ENCODE results near the gene PITPNM1.

The PITPNM1 gene

DNA sequence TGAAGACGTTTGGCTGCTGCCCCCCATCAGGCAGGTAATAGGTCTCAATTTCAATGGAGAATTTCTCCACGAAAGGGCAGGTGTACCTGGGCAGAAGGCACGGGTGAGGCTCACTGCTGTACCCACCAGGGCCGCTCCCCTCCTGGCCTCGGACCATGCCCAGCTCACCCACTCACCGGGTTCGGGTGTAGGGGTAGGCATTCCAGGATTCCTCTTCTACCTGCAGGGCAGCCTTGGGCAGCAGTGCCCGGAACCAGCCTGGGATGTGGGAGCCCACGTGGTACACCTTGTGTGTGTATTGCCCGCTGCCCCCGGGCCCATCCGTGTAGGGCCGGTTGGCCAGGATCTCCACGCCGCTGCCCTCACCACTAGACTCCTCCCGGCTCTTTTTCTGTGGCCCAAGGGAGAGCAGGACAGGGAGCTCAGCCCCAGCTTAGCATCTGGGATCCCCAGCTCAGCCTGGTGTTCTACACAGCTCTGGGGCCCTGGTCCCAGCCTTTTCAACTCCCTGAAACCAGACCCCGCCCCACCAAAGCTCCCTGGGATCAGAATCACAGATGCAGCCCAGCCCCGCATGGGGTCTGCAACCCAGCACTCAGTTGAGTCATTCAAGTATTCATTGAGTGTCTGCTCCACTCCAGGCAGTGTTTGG, 2.7 kb downstream of the PITPNM1 start:
- no peak for DNase-seq

DNA sequence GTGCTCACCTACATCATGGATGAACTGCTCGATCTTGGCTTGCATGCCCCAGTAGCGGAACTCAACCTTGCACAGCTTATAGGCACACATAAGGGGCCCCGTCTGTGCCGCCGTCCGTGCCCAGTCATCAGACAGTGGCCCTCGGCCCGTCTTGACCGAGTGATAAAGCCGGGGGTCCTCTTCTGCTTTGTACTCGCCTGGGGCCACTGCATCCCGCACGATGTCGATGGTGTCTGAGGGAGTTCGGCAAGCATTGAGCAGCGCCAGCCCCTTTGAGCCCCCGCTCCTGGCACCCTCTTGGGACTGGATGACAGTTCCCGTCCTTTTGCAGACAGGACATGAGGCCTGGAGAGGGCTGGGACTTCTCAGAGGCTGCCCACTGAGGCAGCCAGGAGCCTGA, 3.3 kb downstream of the PITPNM1 start:
- no peak for DNase-seq

DNA sequence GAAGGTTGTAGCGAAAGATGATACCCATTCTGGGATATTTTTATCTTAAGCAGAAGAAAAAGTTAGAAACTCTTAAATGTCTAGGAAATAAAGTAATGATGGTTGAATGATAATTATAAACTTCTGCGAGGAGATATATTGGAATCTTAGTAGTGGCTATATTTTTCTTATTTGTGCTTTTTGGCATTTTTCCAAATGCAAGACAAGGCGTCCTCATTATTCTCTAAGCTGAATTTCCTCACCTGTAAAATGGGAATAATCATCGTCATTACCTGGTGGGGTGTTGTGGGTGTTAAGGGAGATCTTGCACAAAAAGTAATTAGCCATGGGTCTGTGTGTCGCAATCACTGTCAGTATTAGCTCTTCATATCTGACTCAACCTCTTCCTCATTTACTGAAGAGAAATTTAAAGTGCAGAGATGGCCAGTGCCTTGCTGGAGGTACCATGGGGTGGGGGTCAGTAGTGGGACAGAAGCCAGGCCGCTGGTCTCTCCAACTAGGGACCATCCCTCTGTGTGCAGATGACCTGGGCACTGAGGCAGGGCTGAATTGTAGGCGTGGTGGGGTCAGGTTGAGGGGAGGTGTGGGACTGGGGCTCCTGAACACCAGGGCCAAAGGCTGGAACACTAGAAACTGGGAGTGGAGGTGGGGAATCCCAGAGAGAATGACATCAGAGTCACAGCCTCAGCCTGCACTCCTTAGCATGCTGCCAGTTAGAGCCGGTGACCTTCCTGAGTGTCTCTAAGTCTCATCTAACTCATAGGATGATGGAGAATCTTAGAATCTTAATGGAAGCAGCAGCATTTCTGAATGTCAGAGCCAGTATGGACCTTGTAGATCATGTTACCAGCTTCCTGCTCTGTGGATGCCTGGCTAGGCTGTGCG, 4.1 kb downstream of the PITPNM1 start:
- no peak for DNase-seq

DNA sequence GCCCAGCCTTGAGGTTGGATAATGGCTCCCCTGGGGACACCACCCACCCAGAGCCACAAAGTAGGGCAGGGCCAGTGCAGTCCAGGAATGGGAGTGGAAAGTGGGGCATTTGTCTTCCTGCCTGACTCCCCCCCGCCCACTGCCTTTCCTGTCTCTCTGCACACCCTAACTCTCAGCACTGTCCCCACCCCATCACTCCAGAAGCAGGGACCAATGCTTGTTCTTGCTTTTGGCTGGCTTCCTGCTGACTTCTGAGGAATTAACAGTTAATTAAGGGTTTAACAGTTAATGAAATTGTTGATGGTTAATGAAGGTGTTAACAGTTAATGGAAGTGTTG, 4.7 kb downstream of the PITPNM1 start:
- DNase-seq = no peak

DNA sequence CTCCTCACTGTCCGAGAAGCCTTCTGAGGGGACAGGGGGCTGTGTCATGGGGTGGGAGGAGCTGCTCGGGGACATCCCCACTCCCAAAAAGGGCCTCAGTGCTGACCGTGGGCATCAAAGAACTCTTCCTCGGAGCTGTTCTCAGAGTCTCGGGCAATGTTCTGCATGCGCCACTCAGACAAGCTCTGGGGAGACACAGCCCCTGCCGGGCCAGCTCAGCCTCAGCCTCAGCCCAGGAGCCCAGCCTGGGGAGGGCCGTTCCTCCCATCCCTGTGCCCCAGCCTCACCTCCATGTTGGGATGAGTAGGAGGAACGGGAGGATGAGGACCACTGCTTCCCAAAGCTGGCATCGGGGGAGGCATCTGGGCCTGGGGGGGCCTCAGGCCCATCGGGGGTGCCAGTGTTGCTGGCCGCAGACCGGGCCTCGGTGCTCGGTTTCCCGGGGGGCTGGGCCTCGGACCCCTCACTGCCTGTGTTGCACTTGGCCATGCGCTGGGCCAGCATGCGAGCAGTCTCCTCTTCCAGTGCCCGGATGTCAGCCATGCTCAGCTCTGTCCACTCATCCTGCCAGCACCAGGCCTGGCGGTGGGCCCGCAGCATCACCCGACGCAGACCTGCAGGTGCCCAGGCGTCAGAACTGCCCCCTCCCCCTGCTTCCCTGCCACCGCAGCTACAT, 5.2 kb downstream of the PITPNM1 start:
- no peak for DNase-seq

DNA sequence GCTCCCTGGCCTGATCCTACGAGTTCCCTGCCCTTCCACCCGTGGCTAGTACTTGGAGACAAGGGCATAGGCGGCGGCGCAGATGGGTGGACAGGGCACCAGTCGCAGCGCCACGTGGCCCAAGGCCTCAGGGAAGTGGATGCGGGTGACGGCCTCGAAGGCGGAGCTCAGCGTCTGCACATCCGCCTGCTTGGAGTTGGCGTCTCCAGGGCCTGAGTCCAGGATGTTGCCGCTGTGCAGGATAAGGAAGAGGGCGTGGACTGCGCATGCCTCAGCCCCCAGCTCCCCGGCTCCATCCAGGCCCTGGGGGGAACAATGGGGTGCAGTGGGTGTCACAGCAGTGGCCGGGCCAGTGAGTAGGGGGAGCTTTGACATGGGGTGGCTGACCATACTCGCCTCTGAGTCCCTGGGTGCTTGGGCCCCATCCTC, 6.6 kb downstream of the PITPNM1 start:
- DNase-seq = no peak

DNA sequence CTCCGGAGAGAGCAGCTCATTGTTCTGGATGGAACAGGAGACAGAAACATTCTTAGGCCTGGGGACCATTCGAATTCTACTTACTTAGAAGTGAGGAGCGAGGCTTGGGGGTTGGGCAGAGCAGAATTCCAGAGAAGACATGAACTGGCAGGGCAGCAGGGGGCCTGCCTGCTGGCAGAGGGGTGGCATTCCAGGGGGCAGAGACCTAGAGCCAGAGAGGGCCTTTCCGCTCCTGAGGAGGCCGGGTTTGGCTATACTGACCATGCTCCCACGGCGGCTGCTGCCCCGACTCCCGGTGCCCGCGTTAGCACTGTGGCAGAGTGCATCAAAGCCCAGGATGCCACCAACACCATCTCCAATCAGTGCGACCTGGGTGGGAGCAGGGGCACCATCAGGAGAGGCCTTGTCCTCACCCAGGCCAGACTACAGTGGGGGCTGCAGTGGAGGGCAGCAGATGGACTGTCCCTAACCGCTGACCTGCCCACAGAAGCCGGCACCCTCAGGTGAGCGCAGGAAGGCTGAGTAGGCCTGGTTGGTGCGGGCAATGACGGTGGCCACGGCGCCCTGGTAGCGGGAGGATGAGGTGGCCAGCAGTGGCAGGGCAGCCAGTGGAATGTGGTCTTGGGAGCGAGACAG, 7.4 kb downstream of the PITPNM1 start:
- no peak for DNase-seq

DNA sequence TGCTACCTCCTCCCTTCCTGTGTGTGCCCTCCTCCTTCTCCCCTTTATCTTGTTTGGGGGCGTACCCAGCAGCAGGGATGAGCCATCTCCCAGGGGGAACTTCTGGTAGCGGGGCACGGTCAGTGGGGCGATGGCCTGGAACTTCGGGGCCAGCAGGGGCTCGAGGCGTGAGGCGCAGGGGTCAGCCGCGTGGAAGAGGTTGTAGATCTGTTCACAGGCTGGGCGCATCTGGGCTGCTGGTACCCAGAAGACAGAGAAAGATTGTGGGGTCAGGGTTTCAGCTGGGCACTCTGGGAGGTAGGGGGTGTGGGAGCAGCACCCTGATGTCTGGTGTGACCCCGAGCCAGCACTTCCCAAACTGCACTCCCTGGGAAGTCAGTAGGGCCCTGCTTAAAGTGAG, 9.1 kb downstream of the PITPNM1 start:
- DNase-seq = no peak

DNA sequence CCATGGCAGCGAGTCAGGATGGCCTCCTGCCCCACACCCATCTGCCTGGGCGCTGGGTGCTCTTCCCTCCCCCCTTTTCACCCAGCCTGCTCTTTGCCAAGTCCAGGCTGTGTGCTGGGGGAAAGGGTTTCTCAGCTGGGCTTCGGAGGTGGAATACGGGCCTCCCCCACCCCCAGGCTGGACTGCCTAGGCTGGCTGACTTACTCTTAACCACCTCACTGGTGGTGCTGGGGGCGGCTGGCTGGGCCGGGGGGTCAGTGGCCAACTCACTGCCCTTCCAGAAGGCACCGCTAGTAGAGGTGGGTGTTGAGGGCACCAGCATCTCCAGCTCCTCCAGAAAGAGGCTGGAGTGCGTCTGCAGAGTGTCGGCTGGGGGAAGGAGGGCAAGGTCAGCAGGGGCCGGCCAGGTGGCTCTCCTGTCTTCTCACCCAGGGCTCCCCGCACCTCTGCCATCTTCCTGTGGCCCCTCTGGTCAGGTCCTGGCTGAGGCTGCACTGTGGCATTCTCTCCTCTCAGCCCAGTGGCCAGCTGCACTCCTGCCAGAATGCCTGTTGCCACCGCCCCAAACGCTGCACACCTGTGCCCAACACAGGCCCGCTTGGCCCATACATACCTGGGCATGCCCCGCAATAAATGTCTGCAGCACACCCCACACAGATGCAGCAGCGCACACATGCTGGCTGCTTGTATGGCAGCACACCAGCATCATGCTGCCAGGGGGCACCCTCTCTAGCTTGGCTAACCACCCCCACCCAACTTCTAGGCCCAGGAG, 9.7 kb downstream of the PITPNM1 start:
- DNase-seq = no peak

DNA sequence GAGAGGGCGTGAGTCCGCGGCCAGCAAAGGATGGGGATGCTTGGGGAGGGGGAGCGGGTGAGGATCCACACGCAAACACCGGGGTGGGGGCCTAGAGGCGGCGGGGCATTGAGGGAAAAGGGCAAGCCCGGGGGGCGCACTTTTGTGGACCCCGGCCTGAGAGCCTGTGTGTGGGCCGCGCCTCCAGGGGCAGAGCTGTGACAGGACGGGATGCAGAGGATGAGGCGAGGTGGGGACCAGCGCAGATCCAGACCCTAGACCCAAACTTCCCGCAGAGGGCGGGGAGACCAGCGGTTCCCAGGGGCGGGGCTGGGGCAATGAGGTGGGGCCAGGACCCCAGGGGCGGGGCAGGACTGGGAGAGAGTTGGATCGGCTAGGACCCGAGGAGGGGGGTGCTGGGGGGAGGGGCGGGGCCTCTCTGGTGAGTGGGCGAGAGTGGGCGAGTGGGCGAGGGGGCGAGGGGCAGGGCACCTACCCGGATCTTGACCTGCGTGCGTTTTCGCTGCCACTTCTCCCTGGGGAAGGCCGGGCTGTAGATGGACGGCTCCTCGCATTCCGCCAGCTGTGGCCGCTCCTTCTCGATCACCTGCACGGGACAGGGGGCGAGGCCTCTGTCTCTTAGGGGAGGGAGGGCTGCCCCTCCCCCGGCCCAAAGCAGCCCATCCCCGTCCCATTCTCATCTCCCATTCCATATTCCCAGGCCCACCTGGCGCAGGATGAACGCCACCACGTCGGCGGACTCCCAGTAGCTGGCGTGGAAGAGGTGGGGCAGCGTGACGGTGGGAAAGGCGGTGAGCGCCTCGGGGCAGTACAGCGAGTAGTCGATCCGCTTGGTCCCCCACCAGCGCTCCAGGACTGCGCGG, 10.6 kb downstream of the PITPNM1 start:
- no peak for DNase-seq

DNA sequence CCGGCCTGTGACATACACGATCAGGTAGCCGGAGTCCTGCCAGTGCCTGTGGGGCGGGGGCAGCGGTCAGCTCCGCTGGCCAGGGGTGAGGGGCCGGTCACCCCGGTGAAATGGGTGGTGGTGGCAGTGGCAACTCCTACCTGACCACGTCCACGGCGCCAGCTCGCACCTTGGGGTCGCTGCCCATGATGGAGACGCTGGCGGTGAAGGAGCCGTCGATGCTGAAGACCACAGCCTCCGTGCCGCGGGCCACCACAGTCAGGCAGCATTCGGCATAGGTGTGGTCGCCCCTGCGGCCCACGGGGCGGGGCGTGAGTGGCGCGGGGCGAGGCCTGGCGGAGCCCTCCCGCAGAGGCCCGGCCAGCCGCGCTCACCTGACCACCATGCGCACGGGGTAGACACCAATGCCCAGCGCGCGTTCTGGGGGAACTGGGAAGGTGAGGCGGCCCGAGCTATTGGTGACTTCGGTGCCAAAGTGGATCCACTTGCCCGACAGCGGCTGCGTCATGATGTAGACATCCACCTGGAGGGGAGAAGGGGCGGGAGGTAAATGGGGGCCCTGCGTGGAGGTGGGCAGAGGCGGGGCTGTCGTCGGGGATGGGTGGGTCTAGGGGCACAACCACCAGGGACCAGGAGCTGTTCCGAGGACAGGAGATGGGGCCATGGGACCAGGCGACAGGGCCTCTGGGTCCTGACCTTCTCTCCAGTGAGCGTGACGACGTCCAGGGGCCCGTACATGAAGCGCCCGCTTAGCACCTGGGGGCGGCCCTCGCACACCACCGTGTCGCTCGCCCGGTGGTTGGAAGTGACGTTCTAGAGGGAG, 11.4 kb downstream of the PITPNM1 start:
- no peak for DNase-seq

DNA sequence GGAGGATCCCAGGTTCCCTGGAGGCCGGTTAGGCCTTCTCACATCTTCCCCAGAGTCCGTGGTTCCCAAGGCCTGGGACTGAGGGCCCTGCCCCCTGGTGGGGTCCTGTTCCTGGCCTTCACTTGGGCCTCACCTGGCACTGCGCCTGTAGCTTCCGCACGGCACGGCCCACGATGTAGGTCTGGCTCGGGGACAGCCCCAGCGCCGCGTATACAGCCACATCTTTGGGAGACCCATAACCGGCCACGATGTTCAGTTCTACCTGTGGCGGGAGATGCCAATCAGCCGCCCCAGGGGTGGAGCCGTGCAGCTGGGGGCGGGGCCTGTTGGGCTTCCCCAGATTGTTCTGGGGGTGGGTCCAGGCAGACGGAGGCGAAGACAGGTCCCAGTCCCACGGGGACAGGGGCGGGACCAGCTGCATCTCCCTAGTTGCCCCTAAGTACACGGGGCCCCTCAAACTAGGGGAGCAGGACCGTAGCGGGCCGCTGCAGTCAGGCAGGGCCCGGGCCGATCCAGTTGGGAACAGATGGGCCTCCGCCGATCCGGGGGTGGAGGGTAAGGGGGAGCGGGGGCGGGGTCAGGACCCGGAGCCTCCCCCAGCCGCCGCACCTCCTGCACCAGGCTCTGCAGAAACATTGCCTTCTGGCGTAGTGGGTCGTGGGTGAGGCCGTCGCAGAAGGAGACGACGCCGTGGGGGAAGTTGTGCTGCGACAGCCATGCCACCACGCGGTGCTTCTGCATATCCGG, 12.2 kb downstream of the PITPNM1 start:
- DNase-seq = no peak

DNA sequence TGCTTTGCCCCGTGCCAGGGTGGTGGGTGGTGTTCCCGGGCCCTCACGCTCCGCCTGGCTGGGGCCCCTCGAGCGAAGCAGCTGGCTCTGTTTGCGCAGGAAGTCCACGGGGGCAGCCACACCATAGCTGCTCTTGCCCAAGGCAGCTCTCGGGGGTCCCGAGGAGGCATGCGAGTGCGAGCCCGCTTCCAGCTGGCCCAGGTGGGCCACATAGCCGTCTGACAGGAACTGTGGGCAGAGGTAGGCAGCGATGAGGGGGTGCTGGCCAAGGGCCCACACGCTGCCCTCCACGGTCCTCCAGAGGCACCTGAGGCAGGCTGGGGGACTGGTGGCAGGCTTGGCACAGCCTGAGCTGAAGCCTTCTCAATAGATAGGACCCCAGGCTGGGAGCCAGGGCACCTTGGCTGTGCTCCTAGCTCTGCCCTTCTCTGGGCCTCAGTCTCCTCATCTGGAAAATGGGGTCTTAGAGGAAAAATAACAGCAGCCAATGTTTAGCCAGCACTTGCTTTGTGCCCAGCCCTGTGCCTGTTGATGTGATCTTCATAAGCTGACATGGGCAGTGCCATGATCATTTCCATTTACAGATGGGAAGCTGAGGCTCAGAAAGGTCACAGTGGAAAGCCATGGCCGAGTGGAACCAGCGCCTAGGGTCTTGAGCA, 13.0 kb downstream of the PITPNM1 start:
- DNase-seq = no peak

DNA sequence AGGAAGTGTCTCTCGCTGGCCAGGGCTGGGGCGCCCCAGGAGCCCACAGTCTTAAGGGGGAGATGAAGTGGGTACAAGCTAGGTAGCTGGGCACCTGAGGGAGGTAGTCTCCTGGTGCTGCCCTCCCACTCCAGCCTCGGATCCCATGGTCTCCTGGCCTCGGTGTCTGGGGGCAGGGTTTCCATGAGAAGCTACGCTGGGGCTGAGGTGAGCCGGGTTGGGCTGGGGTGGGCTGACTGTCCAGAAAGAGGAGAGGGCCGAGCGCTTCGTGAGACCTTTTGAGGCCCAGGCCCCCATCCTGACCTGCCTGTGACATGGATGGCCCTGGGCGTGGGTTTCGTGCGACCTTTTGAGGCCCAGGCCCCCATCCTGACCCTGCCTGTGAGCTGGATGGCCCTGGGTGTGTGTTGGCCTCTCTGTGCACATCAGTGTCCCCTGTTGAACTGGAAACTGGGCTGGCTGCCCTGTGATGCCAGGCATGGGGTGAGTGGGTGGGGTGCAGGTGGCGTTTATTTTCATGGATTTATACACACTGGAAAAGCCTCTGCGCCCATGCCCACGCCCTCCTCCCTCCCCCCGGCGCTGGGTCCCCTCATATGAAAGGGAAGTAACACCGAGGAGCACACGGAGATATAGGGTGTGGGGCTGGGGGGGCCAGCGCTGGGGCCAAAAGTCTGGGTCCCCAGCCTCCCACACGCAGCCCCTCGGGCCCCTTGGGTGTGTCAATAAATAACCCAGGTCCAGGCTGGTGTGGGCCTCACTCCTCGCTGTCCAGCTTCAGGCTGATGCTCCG, 13.7 kb downstream of the PITPNM1 start:
- DNase-seq = no peak

DNA sequence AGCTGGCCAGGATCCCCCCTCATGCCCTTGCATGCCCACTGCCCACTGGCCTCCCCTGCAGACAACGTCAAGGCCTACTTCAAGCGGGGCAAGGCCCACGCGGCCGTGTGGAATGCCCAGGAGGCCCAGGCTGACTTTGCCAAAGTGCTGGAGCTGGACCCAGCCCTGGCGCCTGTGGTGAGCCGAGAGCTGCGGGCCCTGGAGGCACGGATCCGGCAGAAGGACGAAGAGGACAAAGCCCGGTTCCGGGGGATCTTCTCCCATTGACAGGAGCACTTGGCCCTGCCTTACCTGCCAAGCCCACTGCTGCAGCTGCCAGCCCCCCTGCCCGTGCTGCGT, 14.5 kb downstream of the PITPNM1 start:
- DNase-seq = no peak

DNA sequence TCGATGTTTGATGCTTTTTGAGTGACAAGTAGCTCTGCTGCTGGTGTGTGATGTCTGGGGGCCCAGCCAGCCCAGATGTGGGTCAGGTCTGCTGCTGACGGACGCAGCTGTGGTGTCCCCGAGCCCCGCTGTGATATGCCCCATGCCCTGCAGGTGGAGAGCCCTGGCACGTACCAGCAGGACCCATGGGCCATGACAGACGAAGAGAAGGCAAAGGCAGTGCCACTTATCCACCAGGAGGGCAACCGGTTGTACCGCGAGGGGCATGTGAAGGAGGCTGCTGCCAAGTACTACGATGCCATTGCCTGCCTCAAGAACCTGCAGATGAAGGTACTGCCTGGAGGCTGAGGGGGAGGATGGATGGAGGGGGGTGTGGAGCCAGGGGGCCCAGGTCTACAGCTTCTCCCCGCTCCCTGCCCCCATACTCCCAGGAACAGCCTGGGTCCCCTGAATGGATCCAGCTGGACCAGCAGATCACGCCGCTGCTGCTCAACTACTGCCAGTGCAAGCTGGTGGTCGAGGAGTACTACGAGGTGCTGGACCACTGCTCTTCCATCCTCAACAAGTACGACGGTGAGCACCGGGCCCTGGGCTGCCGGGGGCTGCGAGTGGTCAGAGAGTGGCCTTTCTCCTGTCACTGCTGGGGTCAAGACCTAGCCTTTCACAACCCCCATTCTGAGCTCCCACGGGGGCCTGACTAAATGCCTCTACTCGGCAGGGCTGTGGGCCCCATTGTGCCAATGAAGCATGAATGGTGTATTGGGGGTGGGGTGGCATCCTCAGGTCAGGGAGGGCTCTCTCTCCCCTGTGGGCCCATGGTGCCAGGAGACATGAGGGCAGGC, 15.1 kb downstream of the PITPNM1 start:
- DNase-seq = no peak

DNA sequence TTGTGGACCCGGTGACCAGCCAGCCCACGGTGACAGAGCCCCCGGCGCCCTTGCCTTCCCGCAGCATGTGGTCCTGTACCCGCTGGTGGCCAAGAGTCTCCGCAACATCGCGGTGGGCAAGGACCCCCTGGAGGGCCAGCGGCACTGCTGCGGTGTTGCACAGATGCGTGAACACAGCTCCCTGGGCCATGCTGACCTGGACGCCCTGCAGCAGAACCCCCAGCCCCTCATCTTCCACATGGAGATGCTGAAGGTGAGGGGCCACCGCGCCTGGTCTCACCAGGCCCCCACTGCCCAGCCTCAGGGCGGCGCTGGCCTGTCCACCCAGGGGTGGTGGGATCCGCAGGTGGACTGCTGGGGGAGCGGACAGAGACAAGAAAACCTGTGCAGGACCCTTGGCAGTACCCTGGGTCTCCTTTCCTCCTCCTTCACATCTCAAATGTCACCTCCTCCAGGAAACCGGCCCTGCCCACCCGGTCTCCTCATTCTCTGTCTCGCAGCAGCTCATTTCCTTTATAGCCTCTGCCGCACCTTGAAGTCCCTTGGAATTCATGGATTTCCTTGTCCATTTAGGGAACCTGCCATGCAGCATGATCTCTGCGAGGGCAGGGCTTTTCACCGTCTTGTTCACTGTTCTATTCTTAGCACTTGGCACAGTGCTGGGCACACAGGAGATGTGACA, 15.8 kb downstream of the PITPNM1 start:
- no peak for DNase-seq
